Colonic mucosa (tissue), 4 donors: ENCODE data around the gene ARFGAP2. TPM values are rescaled to one million over a fixed set of nuclear protein-coding genes. Genes with fewer than 3 reads are reported as not detected.
"Not testable (repeated sequence)": the region's sequence is repeated elsewhere in the genome, so short reads cannot be mapped to it uniquely, and the experiment has no call there.

Source experiments
- DNase-seq: peaks from one replicate; pipeline ENCODE4 v3.0.0-alpha.2; 2020
- H3K27ac ChIP-seq: fragments of 200-600 bp; one replicate; pipeline ENCODE4 v1.8.0; 2021
- H3K27me3 ChIP-seq: fragments of 200-600 bp; one replicate; pipeline ENCODE4 v1.8.0; 2021
- H3K36me3 ChIP-seq: fragments of 200-600 bp; one replicate; pipeline ENCODE4 v1.8.0; 2021
- H3K4me1 ChIP-seq: fragments of 200-600 bp; one replicate; pipeline ENCODE4 v1.8.0; 2021; ENCODE audit warnings: mild to moderate bottlenecking
- H3K4me3 ChIP-seq: fragments of 200-600 bp; one replicate; pipeline ENCODE4 v1.8.0; 2021
- H3K9ac ChIP-seq, 2 donors: one replicate each; pipeline ENCODE4 v1.7.0; 2013; ENCODE audit warnings: control low read depth in 2 of 2, low read depth in 2 of 2, low read length in 2 of 2
- H3K9me3 ChIP-seq: fragments of 200-600 bp; one replicate; pipeline ENCODE4 v1.8.0; 2021
- intact Hi-C: fragments of 100-400 bp; cut with DNase I; formaldehyde crosslinking; loops from one replicate; pipeline ENCODE4 v1.14.1; 2022
- microRNA-seq: library from miRNA; unstranded; fragments of <30 nt; microRNA quantifications from one replicate; pipeline ENCODE4, GENCODE V29; 2019
- total RNA-seq, 2 donors: library from RNA; stranded (reverse); fragmentation: NEBNext Ultra II Directional in 1 of 2; extraction: Animal tissue kit (Norgen Biotek cat#: 25700) in 1 of 2; gene quantifications; one replicate each; pipeline ENCODE4 v1.2.1, GENCODE V29; 2021
- TF ChIP-seq, protein P1 (sequence below): fragments of 200-600 bp; IDR thresholded peaks from one replicate; pipeline ENCODE4 v1.8.0; 2022; ENCODE audit warnings: antibody characterized with exemption, mild to moderate bottlenecking
- donor health status: healthy.
- donor health status: DM: no; HTN: no; CAD: no.
- donor health status: DM: no; HTN: no; CAD: no.

The ARFGAP2 gene
- total RNA-seq, 2 donors from 2014 or later, result 64.6 to 109 TPM

DNA sequence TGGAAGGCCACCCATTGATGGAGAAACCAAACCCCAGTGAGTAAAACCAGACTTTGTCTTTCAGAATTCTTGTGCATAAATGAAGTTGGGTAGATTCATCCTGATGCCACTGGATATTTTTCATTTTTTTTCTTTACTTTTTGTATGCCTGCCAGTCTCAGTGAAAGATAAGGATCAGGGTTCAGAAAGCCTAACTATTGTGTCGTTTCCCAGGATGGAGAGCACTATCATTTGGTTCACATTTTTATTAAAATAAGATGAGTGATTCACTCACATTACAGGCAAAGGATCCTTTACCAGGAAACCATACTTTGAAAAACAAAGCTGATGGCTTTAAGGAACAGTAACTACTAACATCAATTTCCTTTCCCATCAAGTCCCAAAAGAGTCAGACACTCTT, 52.0 kb downstream of the ARFGAP2 start:
- intact Hi-C loops, result no loop called here
- Histone ChIP-seq H3K27ac (no peak overlapping the region), H3K9ac (no peak overlapping the region), H3K9me3 (no peaks in the 10 kb centered on the region), H3K4me1 (no peaks in the 10 kb centered on the region), H3K4me3 (no peak overlapping the region), H3K27me3 (no peaks in the 10 kb centered on the region), H3K36me3 (no peaks in the 10 kb centered on the region)
- TF ChIP-seq, protein P1, sequence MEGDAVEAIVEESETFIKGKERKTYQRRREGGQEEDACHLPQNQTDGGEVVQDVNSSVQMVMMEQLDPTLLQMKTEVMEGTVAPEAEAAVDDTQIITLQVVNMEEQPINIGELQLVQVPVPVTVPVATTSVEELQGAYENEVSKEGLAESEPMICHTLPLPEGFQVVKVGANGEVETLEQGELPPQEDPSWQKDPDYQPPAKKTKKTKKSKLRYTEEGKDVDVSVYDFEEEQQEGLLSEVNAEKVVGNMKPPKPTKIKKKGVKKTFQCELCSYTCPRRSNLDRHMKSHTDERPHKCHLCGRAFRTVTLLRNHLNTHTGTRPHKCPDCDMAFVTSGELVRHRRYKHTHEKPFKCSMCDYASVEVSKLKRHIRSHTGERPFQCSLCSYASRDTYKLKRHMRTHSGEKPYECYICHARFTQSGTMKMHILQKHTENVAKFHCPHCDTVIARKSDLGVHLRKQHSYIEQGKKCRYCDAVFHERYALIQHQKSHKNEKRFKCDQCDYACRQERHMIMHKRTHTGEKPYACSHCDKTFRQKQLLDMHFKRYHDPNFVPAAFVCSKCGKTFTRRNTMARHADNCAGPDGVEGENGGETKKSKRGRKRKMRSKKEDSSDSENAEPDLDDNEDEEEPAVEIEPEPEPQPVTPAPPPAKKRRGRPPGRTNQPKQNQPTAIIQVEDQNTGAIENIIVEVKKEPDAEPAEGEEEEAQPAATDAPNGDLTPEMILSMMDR, result no peak
- DNase-seq, result no peak

DNA sequence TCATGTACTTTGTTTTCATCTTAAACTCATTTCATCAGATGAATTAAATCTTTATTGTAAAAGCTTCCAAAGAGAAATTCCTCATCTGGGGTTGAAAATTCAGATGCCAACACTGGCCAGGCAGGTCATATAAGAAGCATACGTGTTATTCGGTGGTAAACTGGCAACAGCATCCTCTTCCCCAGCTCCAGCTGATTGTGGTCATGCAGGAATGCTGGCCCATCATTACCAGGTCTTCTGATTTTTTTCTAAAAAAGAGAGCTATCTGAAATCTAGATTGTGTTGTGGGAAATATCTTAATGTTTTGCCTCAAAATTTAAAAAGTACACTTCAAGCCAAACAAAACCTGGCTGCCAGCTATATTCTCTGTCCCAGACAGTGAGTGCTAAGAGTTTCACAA, 53.6 kb downstream of the ARFGAP2 start:
- no peak overlapping the region for H3K9ac ChIP-seq
- no peak overlapping the region for H3K27ac ChIP-seq
- no peaks in the 10 kb centered on the region for H3K9me3 ChIP-seq
- TF ChIP-seq, protein P1, result no peak
- no peak for DNase-seq
- intact Hi-C loops, result no loop called here
- no peaks in the 10 kb centered on the region for H3K36me3 ChIP-seq
- H3K27me3 ChIP-seq, result no peaks in the 10 kb centered on the region
- no peaks in the 10 kb centered on the region for H3K4me1 ChIP-seq
- H3K4me3 ChIP-seq, result no peak overlapping the region

DNA sequence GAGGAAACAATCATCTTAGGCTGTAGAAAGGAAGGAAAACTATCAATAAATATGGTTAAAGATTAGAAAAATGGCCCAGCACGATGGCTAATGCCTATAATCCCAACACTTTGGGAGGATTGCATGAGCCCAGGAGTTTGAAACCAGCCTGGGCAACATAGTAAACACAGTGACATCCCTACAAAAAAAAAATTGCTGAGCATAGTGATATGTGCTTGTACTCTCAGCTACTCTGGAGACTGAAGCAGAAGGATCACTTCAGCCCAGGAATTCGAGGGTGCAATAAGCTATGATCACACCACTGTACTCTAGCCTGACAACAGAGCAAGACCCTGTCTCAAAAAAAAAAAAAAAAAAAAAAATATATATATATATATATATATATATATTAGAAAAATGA, 54.9 kb downstream of the ARFGAP2 start:
- Histone ChIP-seq H3K9me3 (no peaks in the 10 kb centered on the region), H3K27ac (no peak overlapping the region), H3K27me3 (no peaks in the 10 kb centered on the region), H3K4me1 (no peaks in the 10 kb centered on the region), H3K4me3 (no peak overlapping the region), H3K36me3 (no peaks in the 10 kb centered on the region), H3K9ac (no peak overlapping the region)
- TF ChIP-seq, protein P1, result no peak
- DNase-seq, result no peak
- intact Hi-C loops, result no loop called here

DNA sequence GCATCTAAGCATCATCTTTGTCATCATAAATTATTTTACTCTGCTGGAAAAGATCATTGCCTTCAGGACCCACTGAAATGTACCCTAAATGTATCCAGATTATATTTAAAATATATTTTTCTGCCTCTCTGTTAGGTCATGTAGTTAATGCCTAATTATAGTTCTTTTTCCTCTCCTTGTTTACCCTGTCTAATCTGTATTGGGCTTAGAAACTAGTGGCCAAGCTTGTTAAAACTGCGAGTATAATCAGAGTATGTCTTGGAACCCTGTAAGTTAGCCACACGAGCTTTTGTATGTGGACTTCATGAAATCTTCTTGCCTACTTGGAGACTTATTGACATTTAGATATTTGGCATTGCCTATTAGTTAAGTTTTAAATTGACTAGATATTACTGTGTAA, 55.6 kb downstream of the ARFGAP2 start:
- Histone ChIP-seq H3K9me3 (no peaks in the 10 kb centered on the region), H3K27me3 (no peaks in the 10 kb centered on the region), H3K27ac (no peak overlapping the region), H3K36me3 (no peaks in the 10 kb centered on the region), H3K9ac (no peak overlapping the region), H3K4me1 (no peaks in the 10 kb centered on the region), H3K4me3 (no peak overlapping the region)
- TF ChIP-seq, protein P1, result no peak
- no peak for DNase-seq
- intact Hi-C loops, result no loop called here

DNA sequence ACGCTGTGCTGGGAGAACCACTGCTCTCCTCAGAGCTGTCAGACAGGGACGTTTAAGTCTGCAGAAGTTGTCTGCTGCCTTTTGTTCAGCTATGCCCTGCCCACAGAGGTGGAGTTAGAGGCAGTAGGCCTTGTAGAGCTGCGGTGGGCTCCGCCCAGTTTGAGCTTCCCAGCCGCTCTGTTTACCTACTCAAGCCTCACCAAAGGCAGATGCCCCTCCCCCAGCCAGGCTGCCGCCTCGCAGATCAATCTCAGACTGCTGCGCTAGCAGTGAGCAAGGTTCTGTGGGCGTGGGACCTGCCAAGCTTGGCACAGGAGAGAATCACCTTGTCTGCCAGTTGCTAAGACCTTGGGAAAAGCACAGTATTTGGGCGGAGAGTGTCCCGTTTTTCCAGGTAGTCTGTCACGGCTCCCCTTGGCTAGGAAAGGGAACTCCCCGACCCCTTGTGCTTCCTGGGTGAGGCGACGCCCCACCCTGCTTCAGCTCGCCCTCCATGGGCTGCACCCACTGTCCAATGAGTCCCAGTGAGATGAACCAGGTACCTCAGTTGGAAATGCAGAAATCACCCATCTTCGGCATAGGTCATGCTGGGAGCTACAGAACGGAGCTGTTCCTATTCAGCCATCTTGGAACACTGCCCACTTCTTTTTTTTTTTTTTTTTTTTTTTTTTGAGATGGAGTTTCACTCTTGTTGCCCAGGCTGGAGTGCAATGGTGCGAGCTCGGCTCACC, 57.6 kb downstream of the ARFGAP2 start:
- H3K4me1 ChIP-seq, H3K9me3 ChIP-seq, H3K36me3 ChIP-seq, H3K27me3 ChIP-seq, intact Hi-C loops, H3K9ac ChIP-seq: not testable (repeated sequence)
- Histone ChIP-seq H3K4me3 (peak overlapping the region; percentile 20), H3K27ac (peak overlapping the region; percentile 67)
- DNase-seq, result peak; percentile 95

Small RNA genes lying within 50 kb of the gene (microRNA-seq; reads per million reads assigned to microRNA genes)
- gene MIR6745, result not detected

Other genes starting within 250 kb of the ARFGAP2 start
- 10 to 100 TPM; 35.8 to 63.6 TPM for gene CSTPP1, start 240.1 kb downstream of the ARFGAP2 start, total RNA-seq
- 10 to 100 TPM in 1 of 2 donors, 1 to 10 TPM in 1; 3.2 to 11.2 TPM for gene PACSIN3, start 9.6 kb upstream of the ARFGAP2 start, total RNA-seq
- 10 to 100 TPM; 28.0 to 46.5 TPM for gene DDB2, start 38.1 kb upstream of the ARFGAP2 start, total RNA-seq
- 10 to 100 TPM; 35.3 to 39.7 TPM for gene ACP2, start 71.9 kb upstream of the ARFGAP2 start, total RNA-seq
- gene NR1H3, start 81.1 kb upstream of the ARFGAP2 start, total RNA-seq, result 10 to 100 TPM; 28.3 to 43.1 TPM
- 10 to 100 TPM; 35.5 to 45.9 TPM for gene MADD, start 93.3 kb upstream of the ARFGAP2 start, total RNA-seq
- gene MYBPC3, start 175.8 kb upstream of the ARFGAP2 start, total RNA-seq, result under 1 TPM in 1 of 2 donors, not detected in 1; 0.42 TPM
- gene SPI1, start 201.7 kb upstream of the ARFGAP2 start, total RNA-seq, result 10 to 100 TPM in 1 of 2 donors, 1 to 10 TPM in 1; 4.7 to 11.9 TPM
- 10 to 100 TPM; 14.3 to 18.6 TPM for gene SLC39A13, start 231.7 kb upstream of the ARFGAP2 start, total RNA-seq
- gene PSMC3, start 249.6 kb upstream of the ARFGAP2 start, total RNA-seq, result 100 to 1,000 TPM in 1 of 2 donors, 10 to 100 TPM in 1; 74.4 to 152 TPM